GM23248 (cell line): Measurements from ENCODE around the gene AAK1.

ENCODE experiments used
- EZH2 ChIP-seq: fragments of 200-600 bp; sonication (generic); IDR thresholded peaks from 2 replicates; pipeline ENCODE4 v1.6.1; 2018; ENCODE audit warnings: antibody characterized with exemption, mild to moderate bottlenecking; ENCODE audit not compliant: insufficient read depth, poor library complexity, severe bottlenecking
- EZH2phosphoT487 ChIP-seq: fragments of 200-600 bp; sonication (generic); IDR thresholded peaks from 2 replicates; pipeline ENCODE4 v1.6.1; 2018; ENCODE audit warnings: antibody characterized with exemption, moderate library complexity, mild to moderate bottlenecking, low read depth; ENCODE audit not compliant: insufficient read depth

DNA sequence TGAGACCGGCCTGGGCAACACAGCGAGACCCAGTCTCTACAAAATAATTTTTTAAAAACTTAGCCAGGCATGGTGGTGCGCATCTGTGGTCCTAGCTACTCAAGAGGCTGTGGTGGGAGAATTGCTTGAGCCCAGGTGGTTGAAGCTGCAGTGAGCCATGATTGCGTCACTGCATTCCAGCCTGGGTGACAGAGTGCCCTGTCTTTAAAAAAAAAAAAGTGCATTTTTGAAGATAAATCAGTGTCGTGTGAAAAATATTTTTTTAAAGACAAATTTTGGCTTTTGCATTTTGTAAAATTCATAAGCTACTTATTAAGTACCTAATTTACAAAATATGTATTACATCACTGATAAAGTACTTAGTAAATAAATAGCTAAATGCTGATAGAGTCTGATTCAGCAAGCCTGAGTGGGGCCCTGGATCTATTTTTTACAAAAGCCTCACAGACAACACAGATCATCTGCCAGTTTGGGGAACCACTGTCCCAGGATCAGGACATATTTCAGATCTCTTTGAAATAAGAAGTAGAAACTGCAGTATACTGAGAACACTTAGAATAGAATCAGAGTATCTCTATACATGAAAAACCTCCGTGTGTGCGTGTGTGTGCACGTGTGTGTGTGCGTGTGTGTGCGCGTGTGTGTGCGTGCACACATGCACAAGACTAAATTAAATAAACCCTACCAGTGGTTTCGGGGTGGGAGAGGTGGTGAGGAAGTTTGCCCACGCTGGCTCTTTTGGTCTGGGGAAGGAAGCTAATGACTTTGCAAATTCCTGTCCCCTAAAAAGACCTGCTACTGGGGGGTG lies 61.6 kb downstream of the AAK1 start:
- TF ChIP-seq EZH2, result no peak
- no peak for TF ChIP-seq EZH2phosphoT487
